ENCODE measurements around the gene TSPEAR. TPM values are rescaled to one million over a fixed set of nuclear protein-coding genes. Genes with fewer than 3 reads are reported as not detected.

Gene TSPEAR
- total RNA-seq, 4 donors from 2014 or later: not detected

DNA sequence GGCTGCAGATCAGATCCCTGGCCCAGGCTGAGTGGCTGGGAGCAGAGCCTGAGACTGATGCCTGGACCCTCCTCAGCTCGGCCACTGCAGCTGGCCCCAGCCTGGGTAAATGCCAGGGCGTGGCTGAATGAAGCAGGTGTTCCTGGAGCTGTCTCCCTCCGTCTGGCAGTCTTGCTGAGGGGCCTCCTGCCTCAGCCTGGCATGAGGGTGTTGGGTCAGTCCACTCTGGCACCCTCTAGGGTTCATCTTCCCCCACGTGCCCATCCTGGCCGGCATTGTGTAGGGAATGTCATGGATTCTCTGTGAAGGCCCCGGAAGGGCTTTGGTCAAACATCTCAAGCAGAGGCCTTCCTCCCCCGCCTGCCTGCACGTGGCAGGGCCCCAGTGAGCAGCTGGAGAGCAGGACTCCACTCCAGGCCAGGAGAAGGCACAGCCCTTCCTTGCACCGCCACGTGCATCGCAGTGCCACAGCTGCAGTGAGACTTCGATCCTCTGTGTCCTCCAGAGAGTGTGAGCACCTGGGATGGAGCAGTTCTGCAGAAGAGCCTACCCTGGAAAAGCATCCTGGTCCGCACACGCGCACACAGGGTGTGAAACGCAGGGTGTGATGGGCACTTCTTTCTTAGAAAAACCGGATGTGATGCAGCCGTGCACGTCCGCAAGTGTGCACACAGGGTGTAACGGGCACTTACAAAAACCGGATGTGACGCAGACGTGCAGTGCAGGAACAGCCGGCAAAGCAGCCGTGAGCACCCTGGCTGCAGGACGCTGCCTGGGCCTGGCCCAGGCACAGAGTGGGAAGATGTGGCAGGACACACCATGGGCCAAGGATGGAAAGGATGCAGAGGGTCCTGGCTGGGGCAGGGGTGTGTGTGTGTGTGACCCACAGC lies 142.5 kb downstream of the TSPEAR start:
- 69 to 90% methylated on average over 10 to 27 of the region's 27 CpGs for WGBS, 2 donors (ENCODE audit: low coverage in 1 of 2)
- no peaks in the 10 kb centered on the region for H3K36me3 ChIP-seq
- intact Hi-C loops (cut with DNase I; ENCODE audit: low total_unique reads): no loop called here
- TF ChIP-seq POLR2AphosphoS5 (IDR thresholded peaks at IDR 0.05): no peak
- TF ChIP-seq POLR2A (IDR thresholded peaks at IDR 0.05): no peak
- no peak for TF ChIP-seq EP300 (IDR thresholded peaks at IDR 0.05; ENCODE audit: low read depth)
- no peaks in the 10 kb centered on the region for H3K9me3 ChIP-seq
- no peak for DNase-seq
- in situ Hi-C loops (cut with MboI; ENCODE audit: low pct_ligation_motif_present in 1 of 4, low pct_unique_long_range_greater_than_20kb in 1 of 4, low sequenced_read_pairs in 3 of 4): no loop called here
- peaks cover 0 to 2% (median 0%) of the 10 kb centered on the region in 4 donors for H3K4me1 ChIP-seq
- no peak overlapping the region for H3K4me3 ChIP-seq
- peaks cover 2% of the 10 kb centered on the region for H3K27me3 ChIP-seq
- H3K27ac ChIP-seq: no peak overlapping the region

GRCh38 chr21:44568261-44568660 lies 143.1 kb downstream of the TSPEAR start:
- no peak for DNase-seq
- 84% methylated on average over 11 of the region's 12 CpGs; no CpG with 5 or more reads in 1 of the 2 donors for WGBS, 2 donors (ENCODE audit: low coverage in 1 of 2)
- no peak overlapping the region for H3K27ac ChIP-seq
- H3K27me3 ChIP-seq: peaks cover 6% of the 10 kb centered on the region
- TF ChIP-seq POLR2A (IDR thresholded peaks at IDR 0.05) (no peak), EP300 (IDR thresholded peaks at IDR 0.05; ENCODE audit: low read depth) (no peak), POLR2AphosphoS5 (IDR thresholded peaks at IDR 0.05) (no peak)
- TF ChIP-seq, protein P1, sequence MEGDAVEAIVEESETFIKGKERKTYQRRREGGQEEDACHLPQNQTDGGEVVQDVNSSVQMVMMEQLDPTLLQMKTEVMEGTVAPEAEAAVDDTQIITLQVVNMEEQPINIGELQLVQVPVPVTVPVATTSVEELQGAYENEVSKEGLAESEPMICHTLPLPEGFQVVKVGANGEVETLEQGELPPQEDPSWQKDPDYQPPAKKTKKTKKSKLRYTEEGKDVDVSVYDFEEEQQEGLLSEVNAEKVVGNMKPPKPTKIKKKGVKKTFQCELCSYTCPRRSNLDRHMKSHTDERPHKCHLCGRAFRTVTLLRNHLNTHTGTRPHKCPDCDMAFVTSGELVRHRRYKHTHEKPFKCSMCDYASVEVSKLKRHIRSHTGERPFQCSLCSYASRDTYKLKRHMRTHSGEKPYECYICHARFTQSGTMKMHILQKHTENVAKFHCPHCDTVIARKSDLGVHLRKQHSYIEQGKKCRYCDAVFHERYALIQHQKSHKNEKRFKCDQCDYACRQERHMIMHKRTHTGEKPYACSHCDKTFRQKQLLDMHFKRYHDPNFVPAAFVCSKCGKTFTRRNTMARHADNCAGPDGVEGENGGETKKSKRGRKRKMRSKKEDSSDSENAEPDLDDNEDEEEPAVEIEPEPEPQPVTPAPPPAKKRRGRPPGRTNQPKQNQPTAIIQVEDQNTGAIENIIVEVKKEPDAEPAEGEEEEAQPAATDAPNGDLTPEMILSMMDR (IDR thresholded peaks at IDR 0.05): no peak
- intact Hi-C loops (cut with DNase I; ENCODE audit: low total_unique reads) (no loop called here), in situ Hi-C loops (cut with MboI; ENCODE audit: low pct_ligation_motif_present in 1 of 4, low pct_unique_long_range_greater_than_20kb in 1 of 4, low sequenced_read_pairs in 3 of 4) (no loop called here)
- no peak overlapping the region for H3K4me3 ChIP-seq
- H3K4me1 ChIP-seq: no peaks in the 10 kb centered on the region
- no peaks in the 10 kb centered on the region for H3K36me3 ChIP-seq
- no peaks in the 10 kb centered on the region for H3K9me3 ChIP-seq

GRCh38 chr21:44567481-44568171 lies 143.7 kb downstream of the TSPEAR start:
- Histone ChIP-seq H3K27ac (no peak overlapping the region), H3K27me3 (peaks cover 6% of the 10 kb centered on the region), H3K9me3 (no peaks in the 10 kb centered on the region), H3K4me1 (no peaks in the 10 kb centered on the region), H3K4me3 (no peak overlapping the region), H3K36me3 (no peaks in the 10 kb centered on the region)
- no peak for DNase-seq
- 91% methylated on average over 18 of the region's 18 CpGs; no CpG with 5 or more reads in 1 of the 2 donors for WGBS, 2 donors (ENCODE audit: low coverage in 1 of 2)
- TF ChIP-seq, protein P1 (IDR thresholded peaks at IDR 0.05): no peak
- TF ChIP-seq POLR2AphosphoS5 (IDR thresholded peaks at IDR 0.05) (no peak), POLR2A (IDR thresholded peaks at IDR 0.05) (no peak), EP300 (IDR thresholded peaks at IDR 0.05; ENCODE audit: low read depth) (no peak)
- in situ Hi-C loops (cut with MboI; ENCODE audit: low pct_ligation_motif_present in 1 of 4, low pct_unique_long_range_greater_than_20kb in 1 of 4, low sequenced_read_pairs in 3 of 4): no loop called here
- intact Hi-C loops (cut with DNase I; ENCODE audit: low total_unique reads): no loop called here

GRCh38 chr21:44566403-44566802 lies 145.0 kb downstream of the TSPEAR start:
- no peak overlapping the region for H3K4me3 ChIP-seq
- WGBS, 2 donors (ENCODE audit: low coverage in 1 of 2): 33 to 40% methylated on average over 1 of the region's 1 CpG

More at GRCh38 chr21:44566403-44566802, 145.0 kb downstream of the TSPEAR start:
- Histone ChIP-seq H3K9me3 (no peaks in the 10 kb centered on the region), H3K4me1 (no peaks in the 10 kb centered on the region), H3K36me3 (no peaks in the 10 kb centered on the region), H3K27ac (no peak overlapping the region), H3K27me3 (peaks cover 6% of the 10 kb centered on the region)
- in situ Hi-C loops (cut with MboI; ENCODE audit: low pct_ligation_motif_present in 1 of 4, low pct_unique_long_range_greater_than_20kb in 1 of 4, low sequenced_read_pairs in 3 of 4): no loop called here
- TF ChIP-seq, protein P1 (IDR thresholded peaks at IDR 0.05): no peak
- intact Hi-C loops (cut with DNase I; ENCODE audit: low total_unique reads): no loop called here
- DNase-seq: no peak
